Esophagus muscularis mucosa (tissue), 4 donors: ENCODE measurements around the gene RAB3C.

Source experiments
- CTCF ChIP-seq, 3 experiments: fragments of 200-600 bp in 2 of 3; fragments of 450-650 bp in 1 of 3; sonication (generic) in 2 of 3; IDR thresholded peaks; one replicate each; pipeline ENCODE4 v1.5.1; 2017 to 2019; ENCODE audit warnings: antibody characterized with exemption in 3 of 3, mild to moderate bottlenecking in 2 of 3, moderate library complexity in 1 of 3
- EP300 ChIP-seq: sonication (generic); formaldehyde crosslinking; IDR thresholded peaks from one replicate; pipeline ENCODE4 v1.6.1; 2017; ENCODE audit warnings: antibody characterized with exemption
- POLR2AphosphoS5 ChIP-seq, 2 donors: sonication (generic); formaldehyde crosslinking; IDR thresholded peaks; one replicate each; pipeline ENCODE4 v1.6.1; 2017; ENCODE audit warnings: antibody characterized with exemption in 2 of 2

DNA sequence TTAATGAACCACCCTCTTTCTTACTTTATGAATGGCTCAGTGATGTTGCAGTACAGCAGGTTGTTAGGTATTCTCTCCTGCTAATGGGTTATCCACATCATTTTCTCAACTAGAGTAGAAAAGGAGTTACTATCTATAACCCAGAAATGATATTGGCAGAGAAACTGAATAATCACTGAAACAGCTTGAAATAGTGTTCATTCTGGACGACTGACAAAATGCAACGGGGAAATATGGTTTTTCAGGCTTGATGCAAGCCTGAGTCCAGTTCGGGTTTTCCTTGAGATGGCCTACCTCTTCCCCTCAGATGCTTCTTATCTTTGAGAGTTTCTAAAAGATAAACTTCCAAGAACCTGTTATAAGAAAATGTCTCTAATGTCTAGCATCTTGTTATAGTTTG lies 187.3 kb downstream of the RAB3C start:
- TF ChIP-seq CTCF (IDR thresholded peaks at IDR 0.05) (no peak), EP300 (no peak), POLR2AphosphoS5 (IDR thresholded peaks at IDR 0.05) (no peak)
